ENCODE results near the gene FUT7.
A peak's percentile ranks its signal among the peaks of the same experiment; 100 is the strongest.

Gene FUT7

GRCh38 chr9:137073992-137074399 lies 42.1 kb upstream of the FUT7 start:
- H3K9me3 ChIP-seq (ENCODE audit: control insufficient read depth in 2 of 2, low read length in 2 of 2): no peaks in the 10 kb centered on the region
- H3K36me3 ChIP-seq (ENCODE audit: control insufficient read depth in 2 of 2, insufficient read depth in 2 of 2, low read length in 2 of 2): no peaks in the 10 kb centered on the region
- H3K4me1 ChIP-seq (ENCODE audit: control insufficient read depth, insufficient read depth, low read length): peaks cover 32% of the 10 kb centered on the region
- peaks cover 9 to 26% of the 10 kb centered on the region in 2 donors for H3K27me3 ChIP-seq (ENCODE audit: control insufficient read depth in 1 of 2, insufficient read depth in 2 of 2, low read length in 2 of 2)
- no peak overlapping the region for H3K27ac ChIP-seq (ENCODE audit: low read length)
- no peak overlapping the region for H3K4me3 ChIP-seq (ENCODE audit: low read length in 2 of 2)
- no peak overlapping the region for H3K9ac ChIP-seq (ENCODE audit: low read length in 2 of 2)

- Histone ChIP-seq H3K4me3 (ENCODE audit: low read length in 2 of 2) (peak overlapping the region in 1 of 2 donors; percentile 64), H3K36me3 (ENCODE audit: control insufficient read depth in 2 of 2, insufficient read depth in 2 of 2, low read length in 2 of 2) (no peaks in the 10 kb centered on the region), H3K9me3 (ENCODE audit: control insufficient read depth in 2 of 2, low read length in 2 of 2) (no peaks in the 10 kb centered on the region), H3K4me1 (ENCODE audit: control insufficient read depth, insufficient read depth, low read length) (peaks cover 13% of the 10 kb centered on the region), H3K9ac (ENCODE audit: low read length in 2 of 2) (no peak overlapping the region), H3K27me3 (ENCODE audit: control insufficient read depth in 1 of 2, insufficient read depth in 2 of 2, low read length in 2 of 2) (peaks cover 17 to 20% of the 10 kb centered on the region in 2 donors), H3K27ac (ENCODE audit: low read length) (no peak overlapping the region)
These were observed 39.4 kb upstream of the FUT7 start for GRCh38 chr9:137071282-137071681.

GRCh38 chr9:137070906-137071275 lies 39.0 kb upstream of the FUT7 start:
- H3K27ac ChIP-seq (ENCODE audit: low read length): no peak overlapping the region

GRCh38 chr9:137070201-137070905 lies 38.5 kb upstream of the FUT7 start, which contains the start of gene SAPCD2:
Gene SAPCD2, minus strand, starts transcription at chr9:137070557. Its CDS starts 97 bp downstream, at chr9:137070460.
- H3K36me3 ChIP-seq (ENCODE audit: control insufficient read depth in 2 of 2, insufficient read depth in 2 of 2, low read length in 2 of 2): no peaks in the 10 kb centered on the region
- peaks cover 13% of the 10 kb centered on the region for H3K4me1 ChIP-seq (ENCODE audit: control insufficient read depth, insufficient read depth, low read length)
- H3K27ac ChIP-seq (ENCODE audit: low read length): no peak within 1 kb of the TSS
- peaks cover 17 to 25% of the 10 kb centered on the region in 2 donors for H3K27me3 ChIP-seq (ENCODE audit: control insufficient read depth in 1 of 2, insufficient read depth in 2 of 2, low read length in 2 of 2)
- no peak within 1 kb of the TSS for H3K9ac ChIP-seq (ENCODE audit: low read length in 2 of 2)
- H3K9me3 ChIP-seq (ENCODE audit: control insufficient read depth in 2 of 2, low read length in 2 of 2): no peaks in the 10 kb centered on the region
- H3K4me3 ChIP-seq (ENCODE audit: low read length in 2 of 2): peak within 1 kb of the TSS in 1 of 2 donors; percentile 64

More at GRCh38 chr9:137070906-137071275, 39.0 kb upstream of the FUT7 start:
- no peak overlapping the region for H3K9ac ChIP-seq (ENCODE audit: low read length in 2 of 2)
- peak overlapping the region in 1 of 2 donors; percentile 64 for H3K4me3 ChIP-seq (ENCODE audit: low read length in 2 of 2)
- H3K36me3 ChIP-seq (ENCODE audit: control insufficient read depth in 2 of 2, insufficient read depth in 2 of 2, low read length in 2 of 2): no peaks in the 10 kb centered on the region
- H3K27me3 ChIP-seq (ENCODE audit: control insufficient read depth in 1 of 2, insufficient read depth in 2 of 2, low read length in 2 of 2): peaks cover 17 to 23% of the 10 kb centered on the region in 2 donors
- peaks cover 13% of the 10 kb centered on the region for H3K4me1 ChIP-seq (ENCODE audit: control insufficient read depth, insufficient read depth, low read length)
- H3K9me3 ChIP-seq (ENCODE audit: control insufficient read depth in 2 of 2, low read length in 2 of 2): no peaks in the 10 kb centered on the region

GRCh38 chr9:137069508-137070091 lies 37.7 kb upstream of the FUT7 start:
- peaks cover 17 to 25% of the 10 kb centered on the region in 2 donors for H3K27me3 ChIP-seq (ENCODE audit: control insufficient read depth in 1 of 2, insufficient read depth in 2 of 2, low read length in 2 of 2)
- H3K9ac ChIP-seq (ENCODE audit: low read length in 2 of 2): no peak overlapping the region
- H3K9me3 ChIP-seq (ENCODE audit: control insufficient read depth in 2 of 2, low read length in 2 of 2): no peaks in the 10 kb centered on the region
- peaks cover 13% of the 10 kb centered on the region for H3K4me1 ChIP-seq (ENCODE audit: control insufficient read depth, insufficient read depth, low read length)
- no peak overlapping the region for H3K27ac ChIP-seq (ENCODE audit: low read length)
- no peak overlapping the region for H3K4me3 ChIP-seq (ENCODE audit: low read length in 2 of 2)
- H3K36me3 ChIP-seq (ENCODE audit: control insufficient read depth in 2 of 2, insufficient read depth in 2 of 2, low read length in 2 of 2): no peaks in the 10 kb centered on the region

- Histone ChIP-seq H3K36me3 (ENCODE audit: control insufficient read depth in 2 of 2, insufficient read depth in 2 of 2, low read length in 2 of 2) (no peaks in the 10 kb centered on the region), H3K27me3 (ENCODE audit: control insufficient read depth in 1 of 2, insufficient read depth in 2 of 2, low read length in 2 of 2) (peaks cover 17 to 28% of the 10 kb centered on the region in 2 donors), H3K4me1 (ENCODE audit: control insufficient read depth, insufficient read depth, low read length) (peaks cover 16% of the 10 kb centered on the region), H3K4me3 (ENCODE audit: low read length in 2 of 2) (no peak overlapping the region), H3K9me3 (ENCODE audit: control insufficient read depth in 2 of 2, low read length in 2 of 2) (no peaks in the 10 kb centered on the region), H3K9ac (ENCODE audit: low read length in 2 of 2) (no peak overlapping the region), H3K27ac (ENCODE audit: low read length) (no peak overlapping the region)
These were observed 36.9 kb upstream of the FUT7 start for GRCh38 chr9:137068539-137069507.

- Histone ChIP-seq H3K9ac (ENCODE audit: low read length in 2 of 2) (no peak overlapping the region), H3K9me3 (ENCODE audit: control insufficient read depth in 2 of 2, low read length in 2 of 2) (no peaks in the 10 kb centered on the region), H3K36me3 (ENCODE audit: control insufficient read depth in 2 of 2, insufficient read depth in 2 of 2, low read length in 2 of 2) (no peaks in the 10 kb centered on the region), H3K4me3 (ENCODE audit: low read length in 2 of 2) (no peak overlapping the region), H3K27ac (ENCODE audit: low read length) (no peak overlapping the region), H3K27me3 (ENCODE audit: control insufficient read depth in 1 of 2, insufficient read depth in 2 of 2, low read length in 2 of 2) (peaks cover 17 to 30% of the 10 kb centered on the region in 2 donors), H3K4me1 (ENCODE audit: control insufficient read depth, insufficient read depth, low read length) (peaks cover 17% of the 10 kb centered on the region)
These were observed 36.1 kb upstream of the FUT7 start for GRCh38 chr9:137067860-137068538.

GRCh38 chr9:137066096-137066861 lies 34.4 kb upstream of the FUT7 start:
- Histone ChIP-seq H3K4me3 (ENCODE audit: low read length in 2 of 2) (no peak overlapping the region), H3K4me1 (ENCODE audit: control insufficient read depth, insufficient read depth, low read length) (peaks cover 16% of the 10 kb centered on the region), H3K9me3 (ENCODE audit: control insufficient read depth in 2 of 2, low read length in 2 of 2) (no peaks in the 10 kb centered on the region), H3K27ac (ENCODE audit: low read length) (no peak overlapping the region), H3K9ac (ENCODE audit: low read length in 2 of 2) (no peak overlapping the region), H3K36me3 (ENCODE audit: control insufficient read depth in 2 of 2, insufficient read depth in 2 of 2, low read length in 2 of 2) (no peaks in the 10 kb centered on the region), H3K27me3 (ENCODE audit: control insufficient read depth in 1 of 2, insufficient read depth in 2 of 2, low read length in 2 of 2) (peaks cover 17 to 30% of the 10 kb centered on the region in 2 donors)

GRCh38 chr9:137065336-137065967 lies 33.6 kb upstream of the FUT7 start:
- H3K4me1 ChIP-seq (ENCODE audit: control insufficient read depth, insufficient read depth, low read length): peaks cover 10% of the 10 kb centered on the region
- no peak overlapping the region for H3K9ac ChIP-seq (ENCODE audit: low read length in 2 of 2)
- no peaks in the 10 kb centered on the region for H3K36me3 ChIP-seq (ENCODE audit: control insufficient read depth in 2 of 2, insufficient read depth in 2 of 2, low read length in 2 of 2)
- peaks cover 17 to 30% of the 10 kb centered on the region in 2 donors for H3K27me3 ChIP-seq (ENCODE audit: control insufficient read depth in 1 of 2, insufficient read depth in 2 of 2, low read length in 2 of 2)
- no peak overlapping the region for H3K4me3 ChIP-seq (ENCODE audit: low read length in 2 of 2)
- no peaks in the 10 kb centered on the region for H3K9me3 ChIP-seq (ENCODE audit: control insufficient read depth in 2 of 2, low read length in 2 of 2)
- no peak overlapping the region for H3K27ac ChIP-seq (ENCODE audit: low read length)
